Fibroblast of pulmonary artery (primary cell): ENCODE measurements around the gene GRAMD1A.
A peak's percentile ranks its signal among the peaks of the same experiment; 100 is the strongest.
"Not testable (repeated sequence)": the region's sequence is repeated elsewhere in the genome, so short reads cannot be mapped to it uniquely, and the experiment has no call there.

Experiments
- DNase-seq: peaks from one replicate; pipeline ENCODE4 v3.0.0-alpha.2; 2010; ENCODE audit warnings: low read depth
- H3K4me3 ChIP-seq: replicated peaks from 2 replicates; pipeline ENCODE4 v1.5.1; 2011; ENCODE audit warnings: low read depth, mild to moderate bottlenecking, control low read depth, low read length, moderate library complexity
- CTCF ChIP-seq: IDR thresholded peaks from 2 replicates; pipeline ENCODE4 v1.5.1; 2011; ENCODE audit warnings: mild to moderate bottlenecking, control low read depth, low read length, inconsistent platforms; ENCODE audit errors: missing control alignments

GRAMD1A gene

GRCh38 chr19:35011737-35012682 lies 11.9 kb downstream of the GRAMD1A start:
- no peak for DNase-seq
- H3K4me3 ChIP-seq = no peak overlapping the region
- TF ChIP-seq CTCF = no peak

GRCh38 chr19:35013041-35013819 lies 13.1 kb downstream of the GRAMD1A start:
- H3K4me3 ChIP-seq = no peak overlapping the region
- DNase-seq = peak; percentile 79
- peak; percentile 94 for TF ChIP-seq CTCF

GRCh38 chr19:35013820-35014754 lies 14.0 kb downstream of the GRAMD1A start:
- H3K4me3 ChIP-seq = no peak overlapping the region
- TF ChIP-seq CTCF = no peak
- no peak for DNase-seq

- not testable (repeated sequence) for H3K4me3 ChIP-seq, DNase-seq
These were observed 14.7 kb downstream of the GRAMD1A start for GRCh38 chr19:35014774-35015173.

DNA sequence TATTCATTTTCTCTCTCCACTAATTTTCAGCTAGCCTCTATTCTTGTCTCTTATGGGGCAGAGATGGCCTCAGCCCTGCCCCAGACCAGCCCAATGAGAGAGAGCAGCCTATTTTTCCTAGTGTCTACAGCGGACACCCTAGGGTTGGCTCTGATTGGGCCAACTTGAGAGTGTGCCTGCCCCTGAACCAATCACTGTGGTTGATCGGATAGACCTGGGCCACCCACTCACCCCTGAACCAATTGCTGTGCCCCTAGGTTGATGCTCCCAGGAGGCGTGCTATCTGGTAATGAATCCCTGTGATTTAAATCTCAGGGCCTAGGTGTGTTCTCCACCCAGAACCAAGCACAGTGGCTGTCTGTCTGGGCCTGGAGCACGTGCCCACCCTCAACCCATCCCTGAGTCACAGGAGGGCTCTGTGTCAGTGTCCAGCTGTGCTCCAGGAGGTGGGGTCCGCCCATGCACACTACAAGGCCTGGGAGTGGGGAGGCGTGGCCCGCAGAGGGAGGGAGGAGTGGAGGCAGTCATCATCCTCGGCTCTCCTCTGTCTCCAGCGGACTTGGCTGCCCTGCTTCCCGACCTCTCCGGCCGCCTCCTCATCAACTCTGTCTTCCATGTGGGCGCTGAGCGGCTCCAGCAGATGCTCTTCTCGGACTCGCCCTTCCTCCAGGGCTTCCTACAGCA lies 15.3 kb downstream of the GRAMD1A start:
- no peak for DNase-seq
- H3K4me3 ChIP-seq = no peak overlapping the region
- no peak for TF ChIP-seq CTCF

DNA sequence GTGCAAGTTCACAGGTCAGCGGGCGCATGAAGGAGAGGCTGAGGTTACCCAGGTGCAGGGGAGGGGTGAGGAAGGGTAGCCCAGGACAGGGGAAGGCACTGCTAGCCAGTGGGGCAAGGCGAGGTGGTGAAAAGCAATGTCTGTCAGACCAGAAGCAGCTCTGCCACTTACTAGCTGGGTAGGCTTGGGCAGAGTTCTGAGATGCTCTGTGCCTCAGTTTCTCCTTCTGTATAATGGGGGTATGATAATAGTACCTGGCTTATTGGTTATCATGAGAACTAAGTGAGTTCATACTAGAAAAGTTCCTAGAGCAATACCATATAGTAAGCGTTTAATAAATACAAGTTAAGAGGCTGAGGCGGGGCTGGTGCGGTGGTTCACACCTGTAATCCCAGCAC lies 15.8 kb downstream of the GRAMD1A start:
- no peak for TF ChIP-seq CTCF
- no peak overlapping the region for H3K4me3 ChIP-seq
- DNase-seq = no peak
